Uterine smooth muscle cell (primary cell): ENCODE data around the gene ADO. TPM values are rescaled to one million over a fixed set of nuclear protein-coding genes. Genes with fewer than 3 reads are reported as not detected.

ENCODE experiments used
- total RNA-seq: library from RNA; depleted of rRNA; stranded (reverse); fragments of >200 nt; gene quantifications from 2 replicates; pipeline ENCODE4 v1.2.3, GENCODE V29; 2014

The ADO gene
- 26.9 and 34.5 TPM in 2 replicates for total RNA-seq

DNA sequence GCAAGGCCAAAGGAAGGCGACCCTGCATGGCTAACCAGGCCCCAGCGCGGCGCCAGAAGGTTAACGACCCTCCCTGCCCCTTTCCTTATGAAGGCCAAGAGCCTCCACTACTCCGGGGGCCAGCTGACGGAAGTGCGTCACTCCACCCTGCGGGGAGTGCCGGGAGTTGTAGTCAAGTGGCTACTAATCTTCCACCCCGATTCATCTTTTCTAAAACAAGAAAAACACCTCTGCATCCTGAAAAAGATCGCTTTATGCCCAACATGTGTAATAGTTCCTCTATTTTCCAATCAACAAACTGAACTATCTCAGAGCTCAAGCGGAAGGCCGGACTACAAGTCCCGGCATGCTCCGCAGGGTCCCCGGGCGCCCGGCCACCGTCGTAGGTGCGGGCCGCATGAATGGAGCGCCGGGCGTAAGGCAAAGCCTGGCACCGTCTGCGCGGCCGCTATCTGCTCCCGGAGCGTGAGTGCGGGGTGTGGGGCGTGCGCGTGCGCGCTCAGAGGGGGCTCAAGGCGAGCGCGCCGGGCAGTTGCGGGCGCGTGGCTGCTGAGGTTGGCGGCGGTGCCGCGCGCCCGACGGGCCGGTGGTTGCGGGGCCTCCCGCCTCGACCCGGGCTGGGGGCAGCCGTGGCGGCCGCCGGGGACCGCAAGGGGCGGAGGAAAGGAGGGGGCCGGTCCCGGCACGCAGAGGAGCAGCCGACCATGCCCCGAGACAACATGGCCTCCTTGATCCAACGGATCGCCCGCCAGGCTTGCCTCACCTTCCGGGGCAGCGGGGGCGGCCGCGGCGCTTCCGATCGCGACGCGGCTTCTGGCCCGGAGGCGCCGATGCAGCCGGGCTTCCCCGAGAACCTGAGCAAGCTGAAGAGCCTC, at the start of gene ADO:
TSS of gene ADO (plus strand) at position 365 of the 875 bp plus-strand sequence. CDS start at position 705, 340 bp downstream.

DNA sequence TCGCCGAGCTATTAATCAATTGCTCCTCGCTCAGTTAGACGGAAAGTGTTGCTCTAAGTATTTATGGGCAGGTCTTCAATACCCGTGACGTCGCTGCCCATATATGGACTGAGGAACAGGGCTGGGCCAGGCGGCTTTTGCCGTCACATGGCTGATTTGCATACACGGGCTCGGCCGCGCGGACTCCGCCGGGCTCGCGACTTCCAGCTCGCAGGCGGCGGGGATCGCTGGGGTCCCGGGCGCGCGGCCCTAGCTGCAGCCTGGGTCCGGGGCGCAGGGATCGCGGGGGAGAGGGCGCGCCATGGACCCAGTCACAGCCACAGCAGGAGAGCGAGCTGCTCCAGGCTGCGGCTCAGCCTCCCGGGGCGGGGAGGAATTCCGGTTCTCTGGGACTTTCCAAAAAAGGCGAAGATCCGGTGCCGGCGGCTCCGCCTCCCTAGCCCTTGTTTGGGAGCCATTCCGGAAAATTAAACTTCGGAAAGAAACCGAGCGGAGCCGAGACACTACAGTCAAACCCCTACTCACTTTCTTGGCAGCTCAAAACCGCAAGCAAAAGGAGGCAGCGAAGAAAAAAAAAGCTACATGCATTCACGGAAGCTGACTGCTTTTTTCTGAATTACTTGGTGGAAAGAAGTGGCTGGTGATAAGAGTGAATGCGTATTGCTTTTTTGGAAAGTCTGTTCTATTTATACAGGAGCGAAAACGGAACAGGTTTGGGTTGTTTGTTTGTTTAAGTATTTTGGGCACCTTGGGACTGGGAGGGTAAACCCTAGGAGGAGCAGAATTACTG, 12.0 kb downstream of the ADO start, which contains the start of gene EGR2:
TSS of gene EGR2 (minus strand) at position 36 of the 790 bp plus-strand sequence. CDS start 337 bp downstream, outside the sequence.

Other genes starting within 250 kb of the ADO start
- 0.22 and 1.6 TPM in 2 replicates for gene EGR2, start 11.6 kb downstream of the ADO start, total RNA-seq